ENCODE measurements around the gene BST1.

Gene BST1

GRCh38 chr4:15779306-15779705 is 76.4 kb downstream of the BST1 start:
- no peak for DNase-seq (ENCODE audit: low read depth)

- DNase-seq (ENCODE audit: low read depth), result no peak
These were observed 76.9 kb downstream of the BST1 start for GRCh38 chr4:15779809-15780208.

GRCh38 chr4:15781427-15782095 is 78.7 kb downstream of the BST1 start:
- DNase-seq (ENCODE audit: low read depth), result no peak
